HG02981 (cell line): ENCODE results near the gene SLC16A1.
"Not testable (repeated sequence)": the region's sequence is repeated elsewhere in the genome, so short reads cannot be mapped to it uniquely, and the experiment has no call there.

Experiments used
- ATAC-seq: cut with Tn5 transposase; IDR thresholded peaks from one replicate; pipeline ENCODE4 v1.9.1; 2021; ENCODE audit warnings: mild to moderate bottlenecking, moderate library complexity; ENCODE audit not compliant: unreplicated experiment

Gene SLC16A1

DNA sequence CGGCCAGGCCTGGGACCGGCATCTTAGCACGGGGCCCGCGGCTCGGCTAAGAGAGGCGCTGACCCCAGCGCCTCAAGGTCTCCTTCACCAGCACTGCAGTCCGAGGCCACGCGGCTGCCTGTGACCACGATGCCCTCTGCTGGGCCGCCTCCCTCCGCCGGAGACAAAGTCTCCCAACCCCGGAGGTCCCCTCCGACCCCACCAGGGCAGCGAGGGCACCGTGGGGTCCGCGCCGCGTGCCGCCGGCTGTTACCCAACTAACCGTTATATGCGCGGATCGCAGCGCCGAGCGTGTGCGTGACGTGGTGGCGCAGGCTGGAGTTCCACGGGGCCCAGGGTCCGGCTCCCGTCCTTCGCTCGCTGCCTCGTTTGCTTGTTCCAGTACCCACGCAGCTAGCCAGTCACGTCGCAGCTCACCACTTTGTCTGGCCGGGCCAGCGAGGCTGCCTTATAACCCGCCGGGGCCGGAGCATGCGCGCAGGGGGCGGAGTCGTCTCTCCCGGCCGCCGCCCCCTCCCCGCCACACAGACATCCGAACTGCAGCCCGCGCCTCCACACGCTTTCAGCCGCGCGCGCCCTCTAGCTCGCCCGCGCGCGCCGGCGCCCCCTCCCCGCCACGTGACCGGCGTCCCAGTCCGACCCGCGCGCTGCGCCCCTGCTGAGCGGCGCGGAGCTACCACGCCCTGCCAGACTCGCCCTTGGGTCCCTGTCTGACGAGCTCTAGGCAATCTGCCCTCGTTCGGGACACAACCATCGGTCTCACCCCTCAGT is at the start of gene SLC16A1:
TSS of gene SLC16A1 (minus strand) at position 424 of the 771 bp plus-strand sequence. CDS start 26,888 bp downstream, outside the sequence.
- ATAC-seq, result peak; percentile 74

DNA sequence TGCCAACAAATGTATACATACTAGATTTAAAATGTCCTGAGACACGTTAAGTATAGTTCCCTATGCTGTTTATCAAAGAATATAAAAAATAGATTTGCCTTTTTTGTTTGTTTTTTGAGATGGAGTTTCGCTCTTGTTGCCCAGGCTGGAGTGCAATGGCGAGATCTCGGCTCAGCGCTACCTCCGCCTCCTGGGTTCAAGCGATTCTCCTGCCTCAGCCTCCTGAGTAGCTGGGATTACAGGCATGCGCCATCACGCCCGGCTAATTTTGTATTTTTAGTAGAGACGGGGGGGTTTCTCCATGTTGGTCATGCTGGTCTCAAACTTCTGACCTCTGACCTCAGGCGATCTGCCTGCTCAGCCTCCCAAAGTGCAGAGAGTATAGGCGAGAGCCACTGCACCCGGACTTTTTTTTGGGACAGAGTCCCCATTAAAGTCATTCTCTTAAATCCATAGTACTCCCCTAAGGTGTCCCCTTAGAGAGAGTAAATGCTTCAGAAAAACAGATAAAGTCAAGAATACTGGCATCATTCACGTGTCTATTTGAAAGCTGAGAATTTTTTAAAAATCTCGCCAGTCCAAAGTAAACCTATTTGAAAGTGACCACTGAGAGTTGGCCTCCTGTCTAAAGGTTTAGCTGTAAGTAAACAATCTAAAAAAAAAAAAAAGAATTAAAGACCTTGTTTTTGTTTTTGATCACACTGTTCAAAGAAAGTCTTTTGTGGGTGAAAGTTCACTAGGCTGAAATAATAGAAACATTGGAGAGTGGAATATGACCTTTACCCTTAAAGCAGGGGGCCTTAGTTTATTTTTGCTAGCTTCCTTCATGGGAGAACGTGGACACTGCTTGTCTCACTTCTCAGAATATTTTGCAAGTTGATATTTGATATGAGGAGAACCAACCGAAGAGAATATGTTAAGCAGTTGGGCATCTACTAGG is 48.0 kb upstream of the SLC16A1 start:
- no peak for ATAC-seq

DNA sequence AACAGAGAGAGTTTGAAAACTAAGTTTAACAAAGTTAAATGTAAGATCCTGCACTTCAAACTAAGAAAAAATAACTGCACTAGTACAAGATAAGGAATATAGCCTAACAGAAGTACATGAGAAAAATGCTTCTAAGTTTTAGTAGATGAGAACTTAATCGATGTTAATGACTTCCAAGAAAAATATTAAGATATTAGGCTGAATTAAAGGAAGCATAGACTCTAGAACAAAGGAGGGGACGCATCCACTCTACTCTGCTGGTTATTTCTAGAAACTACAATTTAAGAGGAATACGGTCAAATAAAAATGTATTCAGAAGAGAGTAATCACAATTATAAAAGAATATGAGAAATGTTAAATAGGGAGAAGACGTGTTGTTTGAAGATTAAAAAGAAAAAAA is 46.3 kb upstream of the SLC16A1 start:
- no peak for ATAC-seq

- no peak for ATAC-seq
Observed at GRCh38 chr1:112998592-112999235, 42.7 kb upstream of the SLC16A1 start.

GRCh38 chr1:112997781-112998180 is 41.8 kb upstream of the SLC16A1 start:
- ATAC-seq, result no peak

GRCh38 chr1:112995890-112996289 is 39.9 kb upstream of the SLC16A1 start:
- no peak for ATAC-seq

GRCh38 chr1:112995021-112995420 is 39.0 kb upstream of the SLC16A1 start:
- not testable (repeated sequence) for ATAC-seq

GRCh38 chr1:112992780-112993179 is 36.8 kb upstream of the SLC16A1 start:
- ATAC-seq, result no peak

DNA sequence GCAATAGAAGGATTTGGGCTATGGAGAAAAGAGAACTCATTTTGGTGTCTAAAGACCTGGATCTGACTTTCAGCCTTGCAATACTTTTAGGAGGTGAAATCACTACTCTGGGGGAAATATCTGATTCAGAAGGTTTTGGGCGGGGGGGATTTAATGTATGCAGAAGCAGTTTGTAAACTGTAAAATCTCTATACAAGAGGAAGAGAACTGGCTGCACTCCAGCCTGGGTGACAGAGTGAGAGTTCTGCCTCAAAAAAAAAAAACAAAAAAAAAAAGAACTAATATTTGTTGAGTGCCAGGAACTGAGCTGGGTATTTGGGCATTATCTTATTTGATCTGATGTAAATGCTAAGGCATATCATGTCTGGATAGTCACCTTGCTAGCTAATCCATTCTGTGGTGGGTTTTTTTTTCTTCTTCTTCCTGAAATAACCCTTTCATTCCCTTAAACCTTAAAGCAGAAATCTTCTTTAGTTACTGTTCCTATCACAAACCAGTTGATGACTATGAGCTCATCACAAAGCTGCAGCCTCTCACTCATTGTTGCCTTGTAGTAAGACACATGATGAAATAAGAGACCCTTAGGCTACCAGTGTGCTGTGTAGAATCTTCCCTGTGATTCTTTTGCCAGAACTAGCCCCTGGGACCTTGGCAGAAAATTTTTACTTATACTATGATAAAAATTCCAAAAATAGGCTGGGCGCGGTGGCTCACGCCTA is 35.6 kb upstream of the SLC16A1 start:
- no peak for ATAC-seq

DNA sequence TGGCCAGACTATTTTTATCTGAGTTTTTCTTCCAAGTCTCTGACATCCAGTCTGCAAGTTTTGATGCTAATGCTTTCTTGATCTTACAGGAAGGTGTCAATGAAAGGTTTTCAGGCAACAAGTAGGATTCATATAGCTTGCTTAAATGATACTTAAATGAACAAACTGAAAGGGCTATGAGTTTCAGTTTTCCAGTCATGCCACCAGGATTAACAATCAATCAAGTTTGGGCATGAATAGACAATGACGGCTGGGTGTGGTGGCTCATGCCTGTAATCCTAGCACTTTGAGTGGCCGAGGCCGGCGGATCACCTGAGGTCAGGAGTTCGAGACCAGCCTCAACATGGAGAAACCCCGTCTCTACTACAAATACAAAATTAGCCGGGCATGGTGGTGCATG is 34.3 kb upstream of the SLC16A1 start:
- ATAC-seq, result no peak

DNA sequence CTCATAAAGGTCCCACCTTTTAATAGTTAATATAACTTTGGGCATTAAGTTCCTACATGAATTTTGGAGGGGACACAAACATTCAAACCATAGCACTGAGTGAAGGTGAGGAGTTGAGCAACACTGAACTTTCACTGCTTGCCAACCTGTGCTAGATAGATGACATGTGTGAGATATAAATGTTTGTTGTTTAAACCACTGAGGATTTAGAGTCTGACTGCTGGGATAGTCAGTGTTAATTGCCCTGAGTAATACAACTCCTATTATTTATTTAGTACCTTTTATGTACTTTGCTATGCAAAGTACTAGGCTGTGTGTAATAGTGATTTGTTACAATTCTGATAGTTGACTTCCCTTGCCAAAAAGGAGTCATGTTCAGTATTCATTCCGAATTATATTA is 32.4 kb upstream of the SLC16A1 start:
- no peak for ATAC-seq

- peak; percentile 93 for ATAC-seq
Observed at GRCh38 chr1:112985123-112985522, 29.1 kb upstream of the SLC16A1 start.

DNA sequence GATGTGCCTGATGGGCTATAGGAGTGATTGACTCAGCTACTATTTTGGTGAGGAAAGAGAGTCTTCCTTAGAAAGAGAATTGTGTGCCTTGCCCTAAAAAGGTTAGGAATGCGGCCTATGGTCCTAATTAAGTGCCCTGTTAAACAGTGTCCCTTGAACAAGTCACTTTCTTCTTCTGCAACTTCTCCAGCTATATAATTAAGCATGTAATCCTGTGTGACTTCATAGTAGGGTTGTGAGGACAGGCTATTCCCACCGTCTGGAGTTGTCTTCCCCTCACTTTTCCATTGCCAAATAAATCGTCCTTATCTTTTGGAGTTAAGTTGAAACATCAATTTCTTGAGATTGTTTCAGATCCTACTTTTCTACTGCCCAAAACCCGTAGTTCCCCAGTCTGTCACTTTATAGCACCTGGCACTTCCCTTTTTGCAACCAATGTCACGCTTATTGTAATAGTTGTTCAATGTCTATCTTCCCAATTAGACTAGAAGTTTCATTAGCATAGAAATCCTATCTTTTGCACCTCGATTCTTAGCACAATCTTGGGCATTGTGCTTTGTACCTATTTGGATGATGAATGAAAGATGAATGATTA is 27.6 kb upstream of the SLC16A1 start:
- ATAC-seq, result no peak

- no peak for ATAC-seq
Observed at GRCh38 chr1:112982853-112983536, 27.0 kb upstream of the SLC16A1 start.

GRCh38 chr1:112982328-112982727 is 26.3 kb upstream of the SLC16A1 start:
- no peak for ATAC-seq

GRCh38 chr1:112981834-112982233 is 25.8 kb upstream of the SLC16A1 start:
- ATAC-seq, result not testable (repeated sequence)

DNA sequence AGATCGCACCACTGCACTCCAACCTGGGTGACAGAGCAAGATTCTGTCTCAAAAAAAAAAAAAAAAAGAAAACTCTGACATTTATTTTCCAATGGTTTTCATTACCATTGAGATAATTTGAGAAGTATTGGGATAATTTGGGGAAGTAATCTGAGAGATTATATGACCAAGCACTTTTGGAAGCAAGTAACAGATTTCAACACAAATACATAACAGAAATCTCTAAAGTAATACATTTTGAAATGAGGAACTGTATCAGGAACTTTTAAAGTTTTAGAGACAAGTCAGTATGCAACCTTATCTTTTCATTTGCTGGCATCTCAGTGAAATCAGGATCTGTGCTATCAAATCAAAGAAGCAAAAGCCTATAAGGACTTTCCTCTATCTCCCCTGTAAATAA is 25.4 kb upstream of the SLC16A1 start:
- no peak for ATAC-seq

DNA sequence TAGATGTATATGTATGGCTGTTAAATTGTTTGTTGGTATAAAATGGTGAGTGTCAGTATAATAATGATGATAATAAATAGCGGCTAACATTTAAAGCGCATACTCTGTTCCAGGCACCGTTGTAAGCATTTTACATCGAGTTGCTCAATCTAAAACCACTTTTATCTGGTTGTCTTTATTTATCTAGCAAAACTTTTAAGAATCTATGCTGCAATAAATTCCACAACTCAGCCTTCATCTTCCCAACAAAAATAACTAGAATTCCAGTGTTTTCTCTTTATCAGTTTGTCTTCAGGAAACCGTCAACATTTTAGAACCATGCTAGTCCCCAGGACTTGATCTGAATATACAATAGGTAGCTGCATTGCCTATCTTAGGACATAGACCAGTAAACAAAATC is 19.3 kb upstream of the SLC16A1 start:
- no peak for ATAC-seq

DNA sequence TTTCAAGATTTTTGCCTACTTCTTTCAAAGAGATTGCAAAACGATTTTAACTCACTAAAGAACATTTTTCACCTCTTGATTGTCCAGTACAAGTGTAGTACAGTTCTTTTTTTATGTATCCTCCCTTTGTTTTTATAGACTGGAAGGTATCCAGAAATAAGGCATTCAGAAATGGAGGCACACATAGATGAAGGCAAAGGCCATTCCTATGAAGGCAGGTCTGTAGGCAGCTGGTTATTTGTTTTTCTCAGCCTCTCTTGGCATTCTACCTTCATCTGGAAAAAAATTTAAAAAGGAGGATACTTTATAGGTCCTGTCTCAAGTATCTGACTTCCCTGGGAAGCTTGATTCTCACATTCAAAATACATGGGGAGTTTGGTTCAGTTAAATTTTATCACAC is 18.6 kb upstream of the SLC16A1 start:
- ATAC-seq, result no peak

DNA sequence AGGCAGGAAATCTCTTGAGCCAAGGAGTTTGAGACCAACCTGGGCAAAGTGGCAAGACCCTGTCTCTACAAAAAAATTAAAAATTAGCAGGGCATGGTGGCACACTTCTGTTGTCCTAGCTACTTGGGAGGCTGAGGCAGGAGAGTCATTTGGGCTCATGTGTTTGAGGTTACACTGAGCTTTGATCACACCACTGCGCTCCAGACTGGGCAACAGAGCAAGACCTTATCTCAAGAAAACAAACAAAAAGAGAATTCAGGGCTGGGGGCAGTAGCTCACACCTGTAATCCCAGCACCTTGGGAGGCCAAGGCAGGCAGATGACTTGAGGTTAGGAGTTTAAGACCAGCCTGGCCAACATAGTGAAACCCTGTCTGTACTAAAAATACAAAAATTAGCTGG is 17.8 kb upstream of the SLC16A1 start:
- ATAC-seq, result no peak
